Activated CD4-positive, alpha-beta T cell treated with anti-CD3 and anti-CD28 coated beads for 36 hours (primary cell): ENCODE measurements around the gene RPS15. TPM values are rescaled to one million over a fixed set of nuclear protein-coding genes. Genes with fewer than 3 reads are reported as not detected.
A peak's percentile ranks its signal among the peaks of the same experiment; 100 is the strongest.

ENCODE experiments used
- ATAC-seq: fragments of 200-7000 bp; cut with Tn5 transposase; one replicate; pipeline ENCODE4 v1.10.0; 2021; ENCODE audit warnings: mild to moderate bottlenecking, moderate library complexity
- CTCF ChIA-PET: fragments of 350-600 bp; sonication (Branson Sonifier 250); formaldehyde crosslinking; loops from one replicate; lab custom pipeline; 2021; ENCODE audit warnings: antibody characterized with exemption; lab: Charles Lee
- POLR2A ChIA-PET: fragments of 350-600 bp; sonication (Branson Sonifier 250); formaldehyde crosslinking; loops from one replicate; lab custom pipeline; 2021; ENCODE audit warnings: antibody characterized with exemption, inconsistent platforms; lab: Charles Lee
- DNase-seq: peaks from one replicate; pipeline ENCODE4 v3.0.0-alpha.2; 2020
- H3K27ac Mint-ChIP-seq: one replicate; pipeline ENCODE4 v1.8.0; 2021; ENCODE audit warnings: mixed read lengths
- H3K27me3 Mint-ChIP-seq: one replicate; pipeline ENCODE4 v1.8.0; 2021; ENCODE audit warnings: mixed read lengths
- H3K36me3 Mint-ChIP-seq: one replicate; pipeline ENCODE4 v1.8.0; 2021; ENCODE audit warnings: low read depth, mixed read lengths
- H3K4me1 Mint-ChIP-seq: one replicate; pipeline ENCODE4 v1.8.0; 2021; ENCODE audit warnings: mixed read lengths
- H3K4me3 Mint-ChIP-seq: one replicate; pipeline ENCODE4 v1.8.0; 2021; ENCODE audit warnings: mild to moderate bottlenecking, moderate library complexity, mixed read lengths
- H3K9me3 Mint-ChIP-seq: one replicate; pipeline ENCODE4 v1.8.0; 2021; ENCODE audit warnings: low read depth, mixed read lengths
- intact Hi-C, 2 experiments: fragments of 100-400 bp; cut with DNase I in 1 of 2; cut with micrococcal nuclease in 1 of 2; formaldehyde crosslinking; loops; one replicate each; pipeline versions ENCODE4 v1.14.2 to v1.15.1; 2022 to 2024; cut with DNase I, micrococcal nuclease
- total RNA-seq, 2 experiments: library from RNA; stranded (reverse); gene quantifications; one replicate each; pipeline ENCODE4 v1.2.3, GENCODE V29; 2021

RPS15 gene
- total RNA-seq, 2 experiments from 2014 or later, result 1,716 to 1,858 TPM

- DNase-seq (no peak), ATAC-seq (no peak)
- no peak overlapping the region for H3K4me3 Mint-ChIP-seq
- H3K9me3 Mint-ChIP-seq, result no peaks in the 10 kb centered on the region
- intact Hi-C loops, result loop anchor here (2.0 to 5.0 kb wide), 2 partner anchors 281 to 295 kb away; no protein-coding TSS in a partner anchor
- ChIA-PET CTCF (interaction anchor here (3.4 kb wide), 1 partner anchor 23 kb away, joined by 17 read pairs; no protein-coding TSS in a partner anchor), POLR2A (interaction anchor here (1.5 kb wide), 1 partner anchor 12 kb away, joined by 6 read pairs; no protein-coding TSS in a partner anchor)
- H3K36me3 Mint-ChIP-seq, result no peaks in the 10 kb centered on the region
- peaks cover 3% of the 10 kb centered on the region for H3K27me3 Mint-ChIP-seq
- peaks cover 5% of the 10 kb centered on the region for H3K4me1 Mint-ChIP-seq
- no peak overlapping the region for H3K27ac Mint-ChIP-seq
Observed at GRCh38 chr19:1467490-1468273, 29.5 kb downstream of the RPS15 start.

GRCh38 chr19:1468274-1468820, 30.2 kb downstream of the RPS15 start:
- Mint-ChIP-seq H3K27ac (no peak overlapping the region), H3K4me1 (peaks cover 5% of the 10 kb centered on the region), H3K36me3 (no peaks in the 10 kb centered on the region), H3K9me3 (no peaks in the 10 kb centered on the region), H3K27me3 (peaks cover 3% of the 10 kb centered on the region), H3K4me3 (peak overlapping the region; percentile 21)
- ATAC-seq, result no peak
- DNase-seq, result no peak
- ChIA-PET CTCF (interaction anchor here (0.6 to 3.4 kb wide), 3 partner anchors 10 to 321 kb away, joined by 3 to 17 read pairs (median 3); no protein-coding TSS in a partner anchor), POLR2A (no interaction called here)
- intact Hi-C loops, result loop anchor here (2.0 to 5.0 kb wide), 2 partner anchors 280 to 294 kb away; no protein-coding TSS in a partner anchor

DNA sequence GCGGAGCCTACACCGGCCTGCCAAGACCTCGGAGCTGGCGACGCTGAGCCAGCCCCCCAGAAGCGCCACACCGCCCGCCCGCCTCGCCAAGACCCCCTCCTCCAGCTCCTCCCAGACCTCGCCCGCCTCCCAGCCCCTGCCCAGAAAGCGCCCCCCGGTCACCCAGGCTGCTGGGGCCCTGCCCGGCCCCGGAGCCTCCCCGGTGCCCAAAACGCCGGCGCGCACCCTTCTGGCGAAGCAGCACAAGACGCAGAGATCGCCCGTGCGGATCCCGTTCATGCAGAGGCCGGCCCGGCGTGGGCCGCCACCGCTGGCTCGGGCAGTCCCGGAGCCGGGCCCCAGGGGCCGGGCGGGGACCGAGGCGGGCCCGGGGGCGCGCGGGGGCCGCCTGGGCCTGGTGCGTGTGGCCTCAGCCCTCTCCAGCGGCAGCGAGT, 30.6 kb downstream of the RPS15 start:
- ATAC-seq, result peak; percentile 5
- POLR2A ChIA-PET, result no interaction called here
- intact Hi-C loops, result loop anchor here (2.0 to 5.0 kb wide), 2 partner anchors 280 to 293 kb away; no protein-coding TSS in a partner anchor
- no peaks in the 10 kb centered on the region for H3K36me3 Mint-ChIP-seq
- peak; percentile 68 for DNase-seq
- H3K4me1 Mint-ChIP-seq, result peaks cover 5% of the 10 kb centered on the region
- no peaks in the 10 kb centered on the region for H3K9me3 Mint-ChIP-seq
- H3K27me3 Mint-ChIP-seq, result peaks cover 3% of the 10 kb centered on the region
- no peak overlapping the region for H3K4me3 Mint-ChIP-seq
- H3K27ac Mint-ChIP-seq, result no peak overlapping the region
- CTCF ChIA-PET, result interaction anchor here (0.6 to 1.2 kb wide), 3 partner anchors 11 to 321 kb away, joined by 3 read pairs; no protein-coding TSS in a partner anchor

DNA sequence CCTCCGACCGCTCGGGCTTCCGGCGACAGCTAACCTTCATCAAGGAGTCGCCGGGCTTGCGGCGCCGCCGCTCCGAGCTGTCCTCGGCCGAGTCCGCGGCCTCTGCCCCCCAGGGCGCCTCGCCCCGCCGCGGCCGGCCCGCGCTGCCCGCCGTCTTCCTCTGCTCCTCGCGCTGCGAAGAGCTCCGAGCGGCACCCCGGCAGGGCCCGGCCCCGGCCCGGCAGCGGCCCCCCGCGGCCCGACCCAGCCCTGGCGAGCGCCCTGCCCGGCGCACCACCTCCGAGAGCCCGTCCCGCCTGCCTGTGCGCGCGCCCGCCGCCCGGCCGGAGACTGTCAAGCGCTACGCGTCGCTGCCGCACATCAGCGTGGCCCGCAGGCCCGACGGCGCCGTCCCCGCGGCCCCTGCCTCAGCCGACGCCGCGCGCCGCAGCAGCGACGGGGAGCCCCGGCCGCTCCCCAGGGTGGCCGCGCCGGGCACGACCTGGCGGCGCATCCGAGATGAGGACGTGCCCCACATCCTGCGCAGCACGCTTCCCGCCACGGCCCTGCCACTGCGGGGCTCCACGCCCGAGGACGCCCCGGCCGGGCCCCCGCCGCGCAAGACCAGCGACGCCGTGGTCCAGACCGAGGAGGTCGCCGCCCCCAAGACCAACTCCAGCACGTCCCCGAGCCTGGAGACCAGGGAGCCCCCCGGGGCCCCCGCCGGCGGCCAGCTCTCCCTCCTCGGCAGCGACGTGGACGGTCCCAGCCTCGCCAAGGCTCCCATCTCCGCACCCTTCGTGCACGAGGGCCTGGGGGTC, 31.3 kb downstream of the RPS15 start:
- Mint-ChIP-seq H3K4me1 (peaks cover 5% of the 10 kb centered on the region), H3K9me3 (no peaks in the 10 kb centered on the region), H3K36me3 (no peaks in the 10 kb centered on the region), H3K4me3 (peak overlapping the region; percentile 54), H3K27ac (no peak overlapping the region), H3K27me3 (peaks cover 3% of the 10 kb centered on the region)
- CTCF ChIA-PET, result interaction anchor here (1.1 to 1.2 kb wide), 2 partner anchors 11 to 25 kb away, joined by 3 read pairs; no protein-coding TSS in a partner anchor
- ATAC-seq, result peak; percentile 23
- POLR2A ChIA-PET, result no interaction called here
- DNase-seq, result peak; percentile 57
- intact Hi-C loops, result loop anchor here (2.0 to 5.0 kb wide), 2 partner anchors 279 to 293 kb away; no protein-coding TSS in a partner anchor

DNA sequence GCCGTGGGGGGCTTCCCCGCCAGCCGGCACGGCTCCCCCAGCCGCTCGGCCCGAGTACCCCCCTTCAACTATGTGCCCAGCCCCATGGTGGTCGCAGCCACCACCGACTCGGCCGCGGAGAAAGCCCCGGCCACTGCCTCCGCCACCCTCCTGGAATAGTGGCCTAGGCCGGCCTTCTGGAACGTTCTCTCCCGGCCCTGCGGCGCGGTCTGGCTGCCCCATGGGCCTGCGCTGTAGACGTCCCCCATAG, 31.8 kb downstream of the RPS15 start:
- ChIA-PET CTCF (no interaction called here), POLR2A (no interaction called here)
- ATAC-seq, result no peak
- Mint-ChIP-seq H3K4me3 (peak overlapping the region; percentile 54), H3K27me3 (peaks cover 3% of the 10 kb centered on the region), H3K9me3 (no peaks in the 10 kb centered on the region), H3K27ac (no peak overlapping the region), H3K4me1 (peaks cover 5% of the 10 kb centered on the region), H3K36me3 (no peaks in the 10 kb centered on the region)
- no peak for DNase-seq
- intact Hi-C loops, result no loop called here

DNA sequence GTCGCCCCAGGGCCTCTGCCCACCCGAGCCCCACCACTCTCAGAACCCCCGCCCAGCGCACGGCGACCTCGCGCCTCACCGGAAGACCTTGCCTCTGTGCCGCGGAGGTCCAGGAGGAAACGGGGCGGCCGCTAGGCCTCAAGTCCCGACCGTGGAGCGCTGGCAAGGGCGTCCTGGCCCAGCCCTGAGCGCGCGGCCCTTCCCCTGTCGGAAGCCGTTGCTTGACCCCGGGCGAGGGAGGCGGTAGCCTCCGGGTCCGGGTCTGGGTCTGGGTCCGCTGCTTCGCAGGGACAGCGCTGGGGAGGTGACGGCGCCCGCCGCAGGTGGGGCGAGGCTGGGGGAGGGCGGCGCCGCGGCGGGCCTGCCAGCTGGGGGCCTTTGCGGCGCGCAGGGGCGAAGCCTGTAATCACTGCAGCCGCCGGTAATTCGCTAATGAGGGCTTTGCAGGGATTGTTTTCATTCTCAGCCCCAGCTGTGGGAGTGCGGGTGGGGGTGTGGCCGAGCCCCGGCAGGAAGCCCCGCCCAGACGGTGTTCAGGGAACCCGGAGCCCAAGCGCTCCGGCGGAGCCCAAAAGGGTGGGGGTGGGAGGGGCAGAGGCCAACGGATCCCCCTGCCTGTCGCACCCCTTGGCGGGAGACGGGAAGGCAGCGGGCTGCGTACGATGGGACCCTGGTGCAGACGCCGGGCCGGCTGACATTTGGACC, 32.3 kb downstream of the RPS15 start:
- Mint-ChIP-seq H3K27ac (no peak overlapping the region), H3K9me3 (no peaks in the 10 kb centered on the region), H3K27me3 (peaks cover 3% of the 10 kb centered on the region), H3K4me1 (peaks cover 5% of the 10 kb centered on the region), H3K36me3 (no peaks in the 10 kb centered on the region), H3K4me3 (peak overlapping the region; percentile 54)
- ATAC-seq, result peak; percentile 67
- peak; percentile 83 for DNase-seq
- intact Hi-C loops, result loop anchor here in 1 of 2 experiments (1.0 kb wide), 1 partner anchor 25 kb away; no protein-coding TSS in a partner anchor
- ChIA-PET CTCF (no interaction called here), POLR2A (interaction anchor here (1.5 kb wide), 1 partner anchor 201 kb away, joined by 4 read pairs; the partner anchor contains the start of gene CIRBP)

DNA sequence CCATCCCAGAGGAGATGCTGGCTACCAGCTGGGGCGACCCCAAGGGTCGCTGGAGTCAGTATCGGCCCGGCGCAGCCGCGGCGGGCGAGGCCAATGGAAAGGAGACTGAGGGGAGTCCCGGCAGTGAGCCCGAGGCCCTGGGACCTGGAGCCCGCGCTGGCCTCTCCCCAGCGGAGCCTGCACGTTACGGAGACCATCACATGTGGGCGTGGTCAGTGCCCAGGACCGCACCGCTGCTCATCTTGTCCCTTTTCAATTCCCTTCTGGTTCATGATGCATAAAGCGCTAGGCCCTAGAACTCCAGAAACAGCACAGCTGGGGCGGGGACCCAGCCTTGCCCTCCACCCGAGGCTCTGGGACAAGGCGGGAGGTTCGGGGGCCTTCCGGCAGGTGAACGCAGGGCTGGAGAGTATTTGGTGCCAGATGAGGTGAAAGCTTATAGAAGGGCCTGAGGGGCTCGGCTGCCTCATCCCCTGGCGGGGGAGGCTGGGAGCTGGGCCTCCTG, 32.9 kb downstream of the RPS15 start:
- no peaks in the 10 kb centered on the region for H3K9me3 Mint-ChIP-seq
- H3K36me3 Mint-ChIP-seq, result no peaks in the 10 kb centered on the region
- intact Hi-C loops, result loop anchor here in 1 of 2 experiments (1.0 kb wide), 1 partner anchor 26 kb away; no protein-coding TSS in a partner anchor
- DNase-seq (peak; percentile 45), ATAC-seq (no peak)
- H3K4me1 Mint-ChIP-seq, result peaks cover 5% of the 10 kb centered on the region
- H3K4me3 Mint-ChIP-seq, result no peak overlapping the region
- H3K27me3 Mint-ChIP-seq, result peaks cover 3% of the 10 kb centered on the region
- H3K27ac Mint-ChIP-seq, result no peak overlapping the region
- CTCF ChIA-PET, result interaction anchor here (0.6 to 1.2 kb wide), 2 partner anchors 27 to 124 kb away, joined by 4 read pairs; no protein-coding TSS in a partner anchor
- POLR2A ChIA-PET, result interaction anchor here (1.5 kb wide), 1 partner anchor 202 kb away, joined by 4 read pairs; the partner anchor contains the start of gene CIRBP

DNA sequence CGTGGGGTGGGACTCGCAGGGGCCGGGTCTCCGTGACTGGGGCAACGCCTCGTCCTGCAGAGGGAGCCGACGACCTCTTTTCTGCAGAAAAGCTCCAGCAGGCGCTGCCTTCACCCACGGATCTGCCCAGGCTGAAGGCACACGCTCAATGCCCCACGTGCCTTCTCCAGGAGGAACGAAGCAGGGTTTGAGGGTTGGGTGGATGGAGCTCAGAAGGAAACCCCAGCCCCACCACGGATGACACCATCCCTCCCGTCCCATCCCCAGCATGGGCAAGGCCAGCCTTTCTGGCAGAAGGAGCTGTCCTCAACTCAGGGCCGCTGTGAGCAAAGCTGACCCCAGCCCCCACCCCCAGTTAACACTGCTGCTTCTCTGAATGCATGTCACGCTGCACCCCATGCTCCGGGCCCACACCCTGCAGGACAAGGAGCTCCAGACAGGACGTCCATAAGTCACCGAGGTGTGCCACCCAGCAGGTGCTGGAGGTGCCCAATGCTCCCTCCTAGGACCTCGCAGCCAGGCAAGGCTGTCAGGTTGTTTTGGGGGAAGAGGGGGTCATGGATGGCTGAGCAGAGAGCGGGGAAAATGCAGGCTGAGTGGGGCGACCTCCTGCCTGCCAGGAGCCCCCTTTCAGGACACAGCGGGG, 33.4 kb downstream of the RPS15 start:
- Mint-ChIP-seq H3K27ac (no peak overlapping the region), H3K36me3 (no peaks in the 10 kb centered on the region), H3K9me3 (no peaks in the 10 kb centered on the region), H3K27me3 (peaks cover 2% of the 10 kb centered on the region), H3K4me1 (peaks cover 5% of the 10 kb centered on the region), H3K4me3 (no peak overlapping the region)
- intact Hi-C loops, result loop anchor here in 1 of 2 experiments (1.0 kb wide), 1 partner anchor 26 kb away; no protein-coding TSS in a partner anchor
- ChIA-PET POLR2A (interaction anchor here (1.5 kb wide), 1 partner anchor 203 kb away, joined by 4 read pairs; the partner anchor contains the start of gene CIRBP), CTCF (interaction anchor here (0.6 to 1.2 kb wide), 2 partner anchors 27 to 124 kb away, joined by 4 read pairs; no protein-coding TSS in a partner anchor)
- DNase-seq, result peak; percentile 48
- ATAC-seq, result no peak

- peaks cover 4% of the 10 kb centered on the region for H3K36me3 Mint-ChIP-seq
- DNase-seq (no peak), ATAC-seq (no peak)
- H3K4me1 Mint-ChIP-seq, result peaks cover 9% of the 10 kb centered on the region
- ChIA-PET POLR2A (interaction anchor here (0.6 to 1.5 kb wide), 2 partner anchors 203 to 382 kb away, joined by 3 to 4 read pairs; partner anchors contain the start of gene CIRBP), CTCF (interaction anchor here (0.8 to 2.1 kb wide), 3 partner anchors 28 to 33 kb away, joined by 3 to 7 read pairs (median 4); no protein-coding TSS in a partner anchor)
- no peaks in the 10 kb centered on the region for H3K9me3 Mint-ChIP-seq
- H3K4me3 Mint-ChIP-seq, result no peak overlapping the region
- intact Hi-C loops, result no loop called here
- H3K27ac Mint-ChIP-seq, result no peak overlapping the region
- peaks cover 2% of the 10 kb centered on the region for H3K27me3 Mint-ChIP-seq
Observed at GRCh38 chr19:1472231-1473084, 34.3 kb downstream of the RPS15 start.
